HL-60 (cell line): ENCODE measurements around the gene MGAT4B.

Experiments
- GABPA ChIP-seq: IDR thresholded peaks from 2 replicates; pipeline ENCODE4 v1.6.1; 2012; ENCODE audit warnings: low read depth
- POLR2AphosphoS5 ChIP-seq: IDR thresholded peaks from 2 replicates; pipeline ENCODE4 v1.6.1; 2012; ENCODE audit warnings: low read depth
- TF ChIP-seq, protein P1 (sequence below): IDR thresholded peaks from one replicate; pipeline ENCODE4 v1.5.1; 2011; ENCODE audit warnings: low read length, control low read depth, inconsistent platforms; ENCODE audit not compliant: insufficient read depth
- TF ChIP-seq, protein P2 (sequence below): IDR thresholded peaks from 2 replicates; pipeline ENCODE4 v1.6.1; 2012; ENCODE audit warnings: low read depth; ENCODE audit not compliant: insufficient replicate concordance

DNA sequence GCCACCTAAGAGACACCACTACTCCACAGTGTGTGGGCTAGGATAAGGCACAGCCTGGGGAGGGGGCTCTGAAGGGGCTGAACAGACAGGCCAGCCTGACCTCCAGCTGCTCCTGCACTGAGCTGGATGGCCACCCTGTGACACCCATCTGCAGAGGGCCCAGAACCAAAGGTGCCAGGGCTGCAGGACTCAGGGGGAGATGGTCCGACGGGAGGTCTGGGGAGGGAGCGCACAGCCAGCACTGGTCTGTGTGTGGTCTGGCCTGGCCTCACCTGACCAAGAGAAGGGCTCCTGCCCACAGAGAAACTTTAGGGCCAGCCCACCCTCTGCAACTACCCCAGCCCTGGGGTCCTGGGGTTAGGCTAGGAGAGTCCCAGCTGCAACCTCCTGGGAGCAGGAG lies 12.1 kb downstream of the MGAT4B start:
- TF ChIP-seq POLR2AphosphoS5 (no peak), GABPA (no peak)
- TF ChIP-seq, protein P1, sequence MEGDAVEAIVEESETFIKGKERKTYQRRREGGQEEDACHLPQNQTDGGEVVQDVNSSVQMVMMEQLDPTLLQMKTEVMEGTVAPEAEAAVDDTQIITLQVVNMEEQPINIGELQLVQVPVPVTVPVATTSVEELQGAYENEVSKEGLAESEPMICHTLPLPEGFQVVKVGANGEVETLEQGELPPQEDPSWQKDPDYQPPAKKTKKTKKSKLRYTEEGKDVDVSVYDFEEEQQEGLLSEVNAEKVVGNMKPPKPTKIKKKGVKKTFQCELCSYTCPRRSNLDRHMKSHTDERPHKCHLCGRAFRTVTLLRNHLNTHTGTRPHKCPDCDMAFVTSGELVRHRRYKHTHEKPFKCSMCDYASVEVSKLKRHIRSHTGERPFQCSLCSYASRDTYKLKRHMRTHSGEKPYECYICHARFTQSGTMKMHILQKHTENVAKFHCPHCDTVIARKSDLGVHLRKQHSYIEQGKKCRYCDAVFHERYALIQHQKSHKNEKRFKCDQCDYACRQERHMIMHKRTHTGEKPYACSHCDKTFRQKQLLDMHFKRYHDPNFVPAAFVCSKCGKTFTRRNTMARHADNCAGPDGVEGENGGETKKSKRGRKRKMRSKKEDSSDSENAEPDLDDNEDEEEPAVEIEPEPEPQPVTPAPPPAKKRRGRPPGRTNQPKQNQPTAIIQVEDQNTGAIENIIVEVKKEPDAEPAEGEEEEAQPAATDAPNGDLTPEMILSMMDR: no peak
- TF ChIP-seq, protein P2, sequence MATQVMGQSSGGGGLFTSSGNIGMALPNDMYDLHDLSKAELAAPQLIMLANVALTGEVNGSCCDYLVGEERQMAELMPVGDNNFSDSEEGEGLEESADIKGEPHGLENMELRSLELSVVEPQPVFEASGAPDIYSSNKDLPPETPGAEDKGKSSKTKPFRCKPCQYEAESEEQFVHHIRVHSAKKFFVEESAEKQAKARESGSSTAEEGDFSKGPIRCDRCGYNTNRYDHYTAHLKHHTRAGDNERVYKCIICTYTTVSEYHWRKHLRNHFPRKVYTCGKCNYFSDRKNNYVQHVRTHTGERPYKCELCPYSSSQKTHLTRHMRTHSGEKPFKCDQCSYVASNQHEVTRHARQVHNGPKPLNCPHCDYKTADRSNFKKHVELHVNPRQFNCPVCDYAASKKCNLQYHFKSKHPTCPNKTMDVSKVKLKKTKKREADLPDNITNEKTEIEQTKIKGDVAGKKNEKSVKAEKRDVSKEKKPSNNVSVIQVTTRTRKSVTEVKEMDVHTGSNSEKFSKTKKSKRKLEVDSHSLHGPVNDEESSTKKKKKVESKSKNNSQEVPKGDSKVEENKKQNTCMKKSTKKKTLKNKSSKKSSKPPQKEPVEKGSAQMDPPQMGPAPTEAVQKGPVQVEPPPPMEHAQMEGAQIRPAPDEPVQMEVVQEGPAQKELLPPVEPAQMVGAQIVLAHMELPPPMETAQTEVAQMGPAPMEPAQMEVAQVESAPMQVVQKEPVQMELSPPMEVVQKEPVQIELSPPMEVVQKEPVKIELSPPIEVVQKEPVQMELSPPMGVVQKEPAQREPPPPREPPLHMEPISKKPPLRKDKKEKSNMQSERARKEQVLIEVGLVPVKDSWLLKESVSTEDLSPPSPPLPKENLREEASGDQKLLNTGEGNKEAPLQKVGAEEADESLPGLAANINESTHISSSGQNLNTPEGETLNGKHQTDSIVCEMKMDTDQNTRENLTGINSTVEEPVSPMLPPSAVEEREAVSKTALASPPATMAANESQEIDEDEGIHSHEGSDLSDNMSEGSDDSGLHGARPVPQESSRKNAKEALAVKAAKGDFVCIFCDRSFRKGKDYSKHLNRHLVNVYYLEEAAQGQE: no peak
